Activated CD8-positive, alpha-beta memory T cell treated with anti-CD3 and anti-CD28 coated beads, Interleukin-2, amount 50 U/mL, for 24 hours (primary cell): ENCODE results near the gene SPTSSB.

Experiments
- DNase-seq: peaks from one replicate; pipeline ENCODE4 v3.0.0-alpha.2; 2020; ENCODE audit errors: extremely low read depth

The SPTSSB gene

GRCh38 chr3:161339517-161340500 lies 31.5 kb downstream of the SPTSSB start:
- DNase-seq: no peak

- no peak for DNase-seq
Measured at GRCh38 chr3:161337311-161337710, 34.0 kb downstream of the SPTSSB start.

- DNase-seq: no peak
Measured at GRCh38 chr3:161336661-161337060, 34.7 kb downstream of the SPTSSB start.

- DNase-seq: no peak
Measured at GRCh38 chr3:161333696-161334095, 37.6 kb downstream of the SPTSSB start.

GRCh38 chr3:161332792-161333191 lies 38.5 kb downstream of the SPTSSB start:
- no peak for DNase-seq

GRCh38 chr3:161325059-161325458 lies 46.3 kb downstream of the SPTSSB start:
- no peak for DNase-seq

- no peak for DNase-seq
Measured at GRCh38 chr3:161323926-161324621, 47.2 kb downstream of the SPTSSB start.

- DNase-seq: no peak
Measured at GRCh38 chr3:161322781-161323568, 48.3 kb downstream of the SPTSSB start.

- no peak for DNase-seq
Measured at GRCh38 chr3:161320837-161321236, 50.5 kb downstream of the SPTSSB start.

GRCh38 chr3:161319867-161320266 lies 51.5 kb downstream of the SPTSSB start:
- no peak for DNase-seq

GRCh38 chr3:161317077-161317476 lies 54.2 kb downstream of the SPTSSB start:
- no peak for DNase-seq

- no peak for DNase-seq
Measured at GRCh38 chr3:161316006-161316689, 55.2 kb downstream of the SPTSSB start.

- DNase-seq: no peak
Measured at GRCh38 chr3:161314836-161315395, 56.4 kb downstream of the SPTSSB start.

- DNase-seq: no peak
Measured at GRCh38 chr3:161310649-161311423, 60.5 kb downstream of the SPTSSB start.

GRCh38 chr3:161305095-161305991 lies 66.0 kb downstream of the SPTSSB start:
- no peak for DNase-seq

GRCh38 chr3:161296814-161297213 lies 74.5 kb downstream of the SPTSSB start:
- DNase-seq: no peak

GRCh38 chr3:161295325-161295724 lies 76.0 kb downstream of the SPTSSB start:
- DNase-seq: no peak
